ENCODE results near the gene SPEM3.

DNA sequence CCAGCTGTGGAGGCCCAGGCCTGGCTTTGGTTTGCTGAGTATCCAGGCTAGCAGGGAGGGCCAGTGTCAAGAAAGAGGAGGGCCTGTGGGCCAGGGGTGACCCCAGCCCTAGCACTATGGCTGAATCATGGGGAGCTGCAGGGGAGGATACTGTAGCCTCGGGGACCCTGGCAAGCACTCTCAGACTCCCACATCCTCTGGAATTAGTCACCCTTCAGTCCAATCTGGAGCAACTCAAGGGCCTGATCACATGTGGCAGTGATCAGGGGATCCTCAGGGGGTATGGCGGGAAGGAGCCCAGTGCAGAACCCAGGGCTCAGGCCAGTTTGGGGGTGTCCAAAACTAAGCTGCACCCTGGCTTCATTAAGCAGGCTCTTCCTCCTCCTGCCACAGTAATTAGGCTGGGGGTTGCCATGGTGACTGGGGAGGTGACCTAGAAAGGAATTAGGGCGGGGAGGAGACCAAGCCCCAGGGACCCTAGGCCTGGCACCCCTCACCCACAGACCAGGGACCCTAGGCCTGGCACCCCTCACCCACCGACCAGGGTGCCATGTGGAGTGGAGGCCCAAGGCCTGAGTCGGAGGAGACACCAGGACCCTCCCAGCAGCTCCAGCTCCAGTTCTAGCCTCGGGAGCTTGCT, 15.2 kb upstream of the SPEM3 start:
- TF ChIP-seq, protein P1, sequence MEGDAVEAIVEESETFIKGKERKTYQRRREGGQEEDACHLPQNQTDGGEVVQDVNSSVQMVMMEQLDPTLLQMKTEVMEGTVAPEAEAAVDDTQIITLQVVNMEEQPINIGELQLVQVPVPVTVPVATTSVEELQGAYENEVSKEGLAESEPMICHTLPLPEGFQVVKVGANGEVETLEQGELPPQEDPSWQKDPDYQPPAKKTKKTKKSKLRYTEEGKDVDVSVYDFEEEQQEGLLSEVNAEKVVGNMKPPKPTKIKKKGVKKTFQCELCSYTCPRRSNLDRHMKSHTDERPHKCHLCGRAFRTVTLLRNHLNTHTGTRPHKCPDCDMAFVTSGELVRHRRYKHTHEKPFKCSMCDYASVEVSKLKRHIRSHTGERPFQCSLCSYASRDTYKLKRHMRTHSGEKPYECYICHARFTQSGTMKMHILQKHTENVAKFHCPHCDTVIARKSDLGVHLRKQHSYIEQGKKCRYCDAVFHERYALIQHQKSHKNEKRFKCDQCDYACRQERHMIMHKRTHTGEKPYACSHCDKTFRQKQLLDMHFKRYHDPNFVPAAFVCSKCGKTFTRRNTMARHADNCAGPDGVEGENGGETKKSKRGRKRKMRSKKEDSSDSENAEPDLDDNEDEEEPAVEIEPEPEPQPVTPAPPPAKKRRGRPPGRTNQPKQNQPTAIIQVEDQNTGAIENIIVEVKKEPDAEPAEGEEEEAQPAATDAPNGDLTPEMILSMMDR (IDR thresholded peaks at IDR 0.05) = no peak
- TF ChIP-seq POLR2A (IDR thresholded peaks at IDR 0.05) = no peak
